ENCODE data around the gene LRP1B. TPM values are rescaled to one million over a fixed set of nuclear protein-coding genes. Genes with fewer than 3 reads are reported as not detected.

LRP1B gene
- total RNA-seq, 4 donors from 2014 or later: 0.85 to 3.3 (median 1.1) TPM; not detected in 1

DNA sequence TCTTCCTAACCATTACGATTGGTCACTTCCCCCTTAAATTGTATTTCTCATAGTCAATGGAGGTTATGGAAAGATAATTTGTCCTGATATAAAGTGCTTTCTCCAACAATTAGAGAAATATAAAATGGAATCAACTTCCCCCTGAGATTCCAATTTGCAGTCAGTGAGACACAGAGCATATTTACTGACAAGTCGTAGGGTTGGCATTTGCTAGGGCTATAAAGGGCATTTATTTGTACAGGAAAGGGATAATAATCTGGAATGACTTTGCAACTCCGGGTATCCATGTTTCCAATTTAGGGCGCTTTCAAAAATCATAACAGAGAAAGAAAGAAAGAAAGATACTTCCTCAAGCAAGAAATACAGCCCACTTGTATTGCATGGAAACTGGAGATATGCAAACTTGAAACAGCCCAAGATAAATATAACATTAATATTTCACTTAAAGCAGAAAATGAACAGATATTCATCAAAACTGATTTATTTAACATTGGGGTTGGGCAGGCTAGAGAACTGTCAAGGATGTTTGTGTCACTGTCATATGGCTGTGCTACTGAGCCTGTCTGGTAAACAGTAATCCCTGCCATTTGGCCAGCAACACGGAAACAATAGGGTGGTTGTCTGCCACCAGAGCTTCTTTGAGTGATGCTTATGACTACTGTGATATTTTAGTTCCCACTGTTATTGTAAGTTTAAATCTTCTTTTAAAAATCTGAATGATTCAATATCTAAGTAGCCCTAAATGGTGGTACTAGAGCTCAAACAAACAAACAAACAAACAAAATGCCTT is 621.8 kb downstream of the LRP1B start:
- Histone ChIP-seq H3K4me1 (no peaks in the 10 kb centered on the region), H3K27me3 (no peaks in the 10 kb centered on the region), H3K36me3 (no peaks in the 10 kb centered on the region), H3K9me3 (no peaks in the 10 kb centered on the region), H3K27ac (no peak overlapping the region), H3K4me3 (no peak overlapping the region)
- TF ChIP-seq CTCF (IDR thresholded peaks at IDR 0.05) (no peak), POLR2A (IDR thresholded peaks at IDR 0.05) (no peak)
- DNase-seq: no peak

DNA sequence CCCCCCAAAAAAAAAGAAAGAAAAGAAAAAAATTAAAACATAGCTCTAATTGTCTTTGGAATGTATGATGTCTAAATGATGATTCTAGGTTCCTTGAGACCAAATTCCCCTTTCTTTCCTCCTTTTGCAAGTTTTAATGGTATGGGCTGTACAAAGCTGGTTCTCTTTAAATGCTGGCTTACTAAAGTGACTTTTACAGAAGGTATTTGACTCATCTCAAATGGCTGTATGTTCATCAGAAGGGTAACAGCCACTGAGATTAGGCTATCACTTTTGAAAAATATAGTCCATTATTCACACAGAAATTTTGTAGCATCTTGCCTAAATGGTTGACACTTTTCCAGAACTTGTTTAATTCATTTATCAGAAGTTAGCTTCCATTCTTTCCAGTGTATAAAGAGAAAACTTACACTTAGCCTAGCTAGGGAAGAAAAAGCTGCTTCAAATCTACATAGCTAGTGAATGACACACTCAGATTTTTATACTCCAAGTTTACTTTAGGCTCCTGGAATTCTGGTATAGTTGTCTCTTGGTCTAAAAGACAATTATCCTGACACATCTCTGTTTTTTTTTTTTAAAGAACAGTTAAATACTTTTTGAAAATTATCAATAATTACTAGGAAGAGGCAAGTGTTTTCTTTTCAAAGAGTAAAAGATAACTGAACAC is 622.6 kb downstream of the LRP1B start:
- Histone ChIP-seq H3K4me3 (no peak overlapping the region), H3K27me3 (no peaks in the 10 kb centered on the region), H3K9me3 (no peaks in the 10 kb centered on the region), H3K4me1 (no peaks in the 10 kb centered on the region), H3K27ac (no peak overlapping the region), H3K36me3 (no peaks in the 10 kb centered on the region)
- DNase-seq: no peak
- TF ChIP-seq POLR2A (IDR thresholded peaks at IDR 0.05) (no peak), CTCF (IDR thresholded peaks at IDR 0.05) (no peak)

GRCh38 chr2:141506135-141506534 is 624.7 kb downstream of the LRP1B start:
- DNase-seq: no peak
- Histone ChIP-seq H3K27ac (no peak overlapping the region), H3K27me3 (no peaks in the 10 kb centered on the region), H3K36me3 (no peaks in the 10 kb centered on the region), H3K4me1 (no peaks in the 10 kb centered on the region), H3K9me3 (no peaks in the 10 kb centered on the region), H3K4me3 (no peak overlapping the region)
- no peak for TF ChIP-seq POLR2A (IDR thresholded peaks at IDR 0.05)
- no peak for TF ChIP-seq CTCF (IDR thresholded peaks at IDR 0.05)

DNA sequence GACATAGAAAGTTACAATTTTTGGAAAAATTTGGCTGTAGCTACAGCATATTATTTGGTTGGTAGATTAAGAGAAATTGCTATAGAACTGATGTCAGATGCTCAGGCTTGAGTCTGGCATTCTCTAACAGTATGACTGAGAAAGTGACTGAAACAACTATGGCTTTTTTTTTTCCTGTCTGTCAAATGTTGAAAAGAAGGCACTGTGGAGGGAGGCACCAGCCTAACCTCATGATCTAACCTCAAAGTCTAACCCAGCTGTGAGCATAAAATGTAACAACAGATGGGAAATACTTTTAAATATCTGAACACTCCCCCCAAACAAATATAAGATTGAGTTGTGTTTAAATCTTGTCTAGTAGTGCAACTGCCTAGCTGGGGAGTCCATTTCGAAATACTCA is 629.1 kb downstream of the LRP1B start:
- no peak for TF ChIP-seq CTCF (IDR thresholded peaks at IDR 0.05)
- TF ChIP-seq POLR2A (IDR thresholded peaks at IDR 0.05): no peak
- Histone ChIP-seq H3K27ac (no peak overlapping the region), H3K4me1 (no peaks in the 10 kb centered on the region), H3K4me3 (no peak overlapping the region), H3K36me3 (no peaks in the 10 kb centered on the region), H3K9me3 (no peaks in the 10 kb centered on the region), H3K27me3 (no peaks in the 10 kb centered on the region)
- no peak for DNase-seq

GRCh38 chr2:141499123-141499522 is 631.7 kb downstream of the LRP1B start:
- no peak overlapping the region for H3K27ac ChIP-seq
- no peaks in the 10 kb centered on the region for H3K36me3 ChIP-seq
- TF ChIP-seq POLR2A (IDR thresholded peaks at IDR 0.05) (no peak), CTCF (IDR thresholded peaks at IDR 0.05) (no peak)
- no peaks in the 10 kb centered on the region for H3K27me3 ChIP-seq
- no peaks in the 10 kb centered on the region for H3K9me3 ChIP-seq
- no peaks in the 10 kb centered on the region for H3K4me1 ChIP-seq
- no peak for DNase-seq
- H3K4me3 ChIP-seq: no peak overlapping the region

Data from Peyer's patch (tissue), 4 donors.